GM21360 (cell line): ENCODE data around the gene DSCAML1.

Experiments
- ATAC-seq: cut with Tn5 transposase; IDR thresholded peaks from one replicate; pipeline ENCODE4 v1.9.1; 2021; ENCODE audit warnings: mild to moderate bottlenecking, moderate library complexity; ENCODE audit not compliant: unreplicated experiment

The DSCAML1 gene

DNA sequence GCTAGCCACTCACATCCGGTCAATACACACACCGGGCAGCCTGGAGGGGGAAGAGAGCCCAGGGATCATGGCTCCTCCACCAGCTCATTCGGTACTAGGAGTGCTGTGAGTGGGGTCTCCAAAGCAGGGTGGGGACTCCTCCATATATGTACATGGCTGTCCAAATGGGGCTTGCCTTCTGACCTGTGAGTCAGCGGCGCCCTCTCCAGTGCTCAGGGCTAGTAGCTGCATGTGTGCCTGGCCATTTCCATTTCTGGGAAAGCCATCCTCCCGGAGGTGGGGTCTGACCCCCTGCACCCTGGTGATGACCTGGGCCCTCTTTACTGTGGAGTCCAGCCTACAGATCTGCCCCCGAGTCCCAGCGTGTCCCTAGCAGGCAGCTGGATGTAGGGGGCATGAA lies 287.5 kb downstream of the DSCAML1 start:
- no peak for ATAC-seq

DNA sequence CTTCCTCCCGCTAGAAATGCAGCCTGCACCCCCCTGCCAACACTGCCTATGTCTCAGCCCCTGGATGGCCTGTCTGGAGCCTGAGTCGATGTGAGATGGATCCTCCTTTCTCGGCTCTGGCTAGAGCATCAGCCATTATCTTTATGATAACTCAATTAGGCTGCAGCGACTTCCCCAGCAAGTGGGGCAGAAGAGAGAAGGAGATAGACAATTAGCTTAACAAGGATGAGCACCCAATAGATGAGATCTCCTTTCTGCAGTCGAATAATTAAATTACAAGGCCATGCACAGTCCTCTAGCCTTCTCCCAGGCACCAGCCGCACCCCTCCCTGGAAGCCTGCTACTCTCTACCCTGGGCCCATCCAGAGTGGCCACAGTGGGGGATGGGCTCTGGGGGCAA lies 290.0 kb downstream of the DSCAML1 start:
- no peak for ATAC-seq

DNA sequence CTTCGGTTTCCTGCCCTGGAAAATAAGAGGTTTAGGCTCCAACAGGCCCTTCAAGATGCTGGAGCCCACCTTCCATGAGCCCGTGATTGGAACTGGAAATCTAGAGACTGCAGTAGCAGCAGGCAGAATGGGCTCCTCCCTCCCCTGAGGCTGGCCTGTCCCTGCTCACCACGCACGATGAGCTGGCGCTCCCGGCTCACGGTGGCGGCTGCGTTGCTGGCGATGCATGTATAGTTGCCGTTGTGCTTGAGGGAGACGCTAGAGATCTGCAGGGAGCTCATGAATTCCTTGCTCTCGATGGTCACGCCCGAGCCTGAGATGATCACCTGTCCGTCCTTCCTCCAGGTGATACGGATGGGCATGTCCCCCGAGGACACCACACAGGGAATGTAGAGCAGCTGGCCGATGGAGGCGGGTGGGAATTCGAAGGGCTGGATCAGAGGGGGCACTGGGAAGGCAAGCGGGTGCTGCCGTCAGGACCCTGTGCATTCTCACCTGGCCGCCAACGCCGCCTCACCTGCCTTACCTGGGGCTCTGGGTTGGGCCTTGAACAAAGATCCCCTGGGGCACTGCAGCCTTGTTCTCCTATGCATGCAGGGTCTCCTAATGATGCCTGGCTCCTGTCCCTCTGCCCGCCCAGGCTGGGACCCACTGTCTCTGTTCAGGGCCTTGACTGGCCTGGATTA lies 291.6 kb downstream of the DSCAML1 start:
- no peak for ATAC-seq

DNA sequence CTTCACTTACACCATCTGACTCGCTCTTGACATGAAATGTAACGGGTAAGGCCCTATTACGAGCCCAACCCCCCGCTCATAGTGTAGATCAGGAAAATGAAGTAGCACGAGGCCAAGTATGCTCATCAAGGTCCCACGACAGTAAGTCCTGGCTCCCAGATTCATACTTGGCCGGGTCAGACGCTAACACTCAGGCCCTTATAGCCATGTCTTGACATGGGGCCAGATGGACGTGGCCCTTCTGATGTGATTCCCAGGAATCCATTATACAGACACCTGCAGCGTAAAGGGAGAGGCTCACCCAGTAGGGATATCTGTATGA lies 294.3 kb downstream of the DSCAML1 start:
- no peak for ATAC-seq

DNA sequence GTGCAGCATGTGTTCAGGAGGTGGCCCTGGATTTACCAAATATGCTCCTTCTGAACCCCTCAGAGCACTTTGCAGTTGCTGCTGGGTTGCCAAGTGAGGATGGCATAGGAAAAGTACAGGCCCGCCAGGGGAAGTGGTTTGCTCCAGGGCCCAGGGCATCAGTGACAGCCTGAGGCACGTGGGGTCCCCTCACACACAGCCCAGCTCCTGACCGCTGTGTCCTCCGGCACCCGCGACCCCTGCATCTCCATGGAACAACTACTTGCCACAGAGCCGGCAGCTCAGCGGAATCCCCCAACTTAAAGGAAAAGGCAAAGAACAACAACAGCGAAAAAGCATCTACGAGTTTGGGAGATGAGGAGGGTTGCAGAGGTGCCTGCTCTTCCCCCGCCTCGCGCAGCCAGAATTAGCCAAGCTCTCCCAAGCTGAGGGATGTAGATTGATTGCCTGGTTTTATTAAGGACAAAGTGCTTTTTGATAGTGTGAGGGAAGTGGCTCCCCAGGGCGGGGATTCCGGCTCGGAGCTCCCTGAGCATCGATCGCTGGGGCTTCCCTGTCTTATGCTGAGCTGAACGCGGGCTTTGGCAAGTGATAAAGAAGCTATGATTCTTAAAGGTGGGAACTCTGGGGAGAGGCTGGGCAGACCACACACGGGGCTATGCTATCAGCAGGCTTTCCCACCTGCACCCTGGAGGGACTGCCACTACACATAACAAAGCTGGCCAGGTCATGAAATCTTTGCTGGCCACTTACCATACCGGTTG lies 294.8 kb downstream of the DSCAML1 start:
- ATAC-seq: no peak

DNA sequence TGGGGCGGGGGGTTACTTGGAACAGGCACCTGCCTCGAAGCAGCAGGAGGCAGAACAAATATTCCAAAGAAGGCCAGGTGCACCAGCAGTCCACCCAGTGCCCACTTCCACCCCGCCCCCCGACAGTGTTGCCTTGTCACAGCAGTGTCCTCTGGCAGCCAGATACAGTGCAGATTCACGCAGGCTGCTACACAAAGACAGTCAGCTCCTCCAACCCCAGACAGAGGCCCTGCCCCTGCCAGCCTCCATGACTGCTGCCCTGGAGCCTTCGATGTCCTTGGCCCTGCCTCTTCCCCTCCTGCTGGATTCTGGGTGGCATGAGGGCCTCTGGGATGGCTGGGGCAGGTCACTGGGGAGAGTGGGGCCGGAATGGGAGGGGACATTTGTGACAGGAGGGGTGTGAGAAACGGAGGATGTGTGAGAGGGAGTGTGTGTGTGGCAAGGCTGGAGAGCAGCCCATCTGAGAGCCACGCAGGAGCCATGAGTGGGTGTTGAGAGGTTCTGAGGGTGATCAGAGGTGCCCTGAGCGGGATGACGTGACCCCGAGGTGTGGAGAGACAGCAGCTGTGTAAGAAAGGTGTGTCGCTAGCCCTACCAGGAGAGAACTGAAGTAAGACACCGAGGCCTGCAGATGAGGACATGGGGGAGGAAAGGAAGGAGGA lies 295.6 kb downstream of the DSCAML1 start:
- ATAC-seq: no peak

DNA sequence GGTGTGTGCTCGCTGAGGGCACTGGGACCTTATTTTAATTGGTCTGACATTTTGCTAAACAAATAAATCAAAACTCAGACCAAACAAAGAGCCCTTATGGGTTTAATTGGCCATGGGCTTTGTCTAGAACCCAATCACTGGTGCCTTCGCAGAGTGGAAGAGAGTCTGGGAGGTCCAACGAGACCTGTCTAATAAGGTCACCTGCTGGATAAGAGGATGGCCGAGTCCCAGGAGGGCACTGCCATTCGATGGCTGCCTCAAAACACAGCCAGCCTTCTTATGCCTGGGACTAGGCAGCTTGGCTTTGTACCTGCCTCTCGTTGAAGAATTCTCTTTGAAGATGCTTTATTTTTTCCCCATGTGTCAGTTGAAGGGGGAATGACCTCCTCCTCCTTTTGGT lies 298.2 kb downstream of the DSCAML1 start:
- no peak for ATAC-seq

DNA sequence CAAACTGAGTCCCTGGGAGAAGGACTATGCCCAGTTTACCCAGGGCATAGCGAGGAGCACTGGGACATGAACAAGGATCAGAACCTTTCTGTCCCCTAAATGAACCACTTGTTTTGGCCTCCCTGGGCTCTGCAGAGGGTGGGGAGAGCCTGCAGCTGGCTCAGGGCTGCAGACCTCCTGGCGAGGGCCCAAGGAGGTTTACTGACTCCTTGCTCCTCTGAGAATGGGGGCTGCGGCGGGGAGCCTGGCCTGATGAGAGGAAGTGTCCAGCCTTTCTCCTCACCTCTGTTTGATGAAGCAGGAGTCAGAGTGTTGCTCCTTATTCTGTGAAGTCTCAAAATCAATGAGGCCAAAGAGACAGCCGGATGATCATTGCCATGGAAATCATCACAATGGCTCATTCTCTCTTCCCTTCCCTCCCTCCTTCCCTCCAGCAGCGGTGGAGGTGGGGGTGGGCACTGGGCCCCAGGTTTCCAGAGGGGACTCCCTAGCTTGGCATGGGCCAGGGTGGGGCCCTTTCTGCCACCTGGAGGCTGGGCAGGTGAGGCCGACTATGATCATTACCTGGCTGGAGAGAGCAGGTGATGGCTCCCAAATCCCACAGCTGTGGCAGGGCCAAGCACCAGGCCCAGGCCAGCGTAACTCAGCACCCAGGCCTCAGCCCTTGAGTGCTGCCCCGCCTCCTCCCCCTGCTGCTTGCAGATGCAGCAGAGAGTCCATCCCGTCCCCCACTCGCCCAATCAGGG lies 299.6 kb downstream of the DSCAML1 start:
- no peak for ATAC-seq

DNA sequence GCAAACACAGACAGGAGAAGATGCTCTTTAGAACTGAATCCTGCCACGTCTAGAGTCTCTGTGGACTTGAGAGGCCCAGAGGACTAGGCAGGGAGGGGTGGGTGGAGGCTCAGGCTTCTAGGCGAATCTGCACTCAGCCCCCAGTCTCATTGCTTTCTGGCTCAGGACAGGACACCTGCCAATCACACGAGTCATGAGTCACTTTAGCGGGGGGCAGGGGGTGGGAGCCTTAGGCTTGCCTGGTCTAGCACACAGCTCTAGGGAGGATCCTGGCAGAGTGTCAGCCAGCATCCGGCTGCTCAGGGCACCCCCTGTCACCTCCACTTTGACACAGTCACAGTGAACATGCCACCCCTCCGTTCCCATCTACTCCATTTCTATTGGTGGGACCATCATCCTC lies 301.7 kb downstream of the DSCAML1 start:
- ATAC-seq: no peak

DNA sequence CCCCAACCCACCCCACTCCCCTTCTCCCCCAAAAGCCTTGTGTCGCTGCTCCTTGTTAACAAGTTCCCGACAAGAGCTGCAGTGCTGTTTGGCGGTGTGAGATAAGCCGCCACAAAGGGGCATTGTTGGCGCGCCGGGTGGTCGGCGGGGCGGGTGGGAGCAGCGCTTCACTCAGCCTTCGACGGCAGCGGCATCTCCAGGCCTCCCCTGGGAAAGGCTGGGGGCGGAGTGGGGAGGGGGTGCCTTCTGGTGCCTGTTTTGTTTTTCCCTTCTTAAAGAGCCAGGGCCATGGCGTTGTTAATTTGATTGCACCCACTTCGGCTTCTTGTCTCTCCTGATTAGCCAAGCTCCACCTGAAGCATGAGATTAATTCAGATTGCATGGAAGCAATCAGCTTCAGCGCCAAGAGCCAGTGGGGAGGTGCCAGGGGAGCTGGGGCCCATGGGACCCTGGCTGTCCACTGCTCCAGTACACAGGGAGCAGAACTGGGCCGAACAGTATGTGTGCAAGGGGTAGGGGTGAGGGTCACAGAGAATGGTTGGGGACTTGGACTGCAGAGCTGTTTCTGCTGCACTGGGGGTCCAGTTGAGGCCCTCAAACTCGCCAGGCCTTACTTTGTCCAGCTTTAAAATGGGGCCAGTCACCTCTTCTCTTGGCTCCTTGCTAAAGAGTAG lies 304.3 kb downstream of the DSCAML1 start:
- ATAC-seq: no peak

DNA sequence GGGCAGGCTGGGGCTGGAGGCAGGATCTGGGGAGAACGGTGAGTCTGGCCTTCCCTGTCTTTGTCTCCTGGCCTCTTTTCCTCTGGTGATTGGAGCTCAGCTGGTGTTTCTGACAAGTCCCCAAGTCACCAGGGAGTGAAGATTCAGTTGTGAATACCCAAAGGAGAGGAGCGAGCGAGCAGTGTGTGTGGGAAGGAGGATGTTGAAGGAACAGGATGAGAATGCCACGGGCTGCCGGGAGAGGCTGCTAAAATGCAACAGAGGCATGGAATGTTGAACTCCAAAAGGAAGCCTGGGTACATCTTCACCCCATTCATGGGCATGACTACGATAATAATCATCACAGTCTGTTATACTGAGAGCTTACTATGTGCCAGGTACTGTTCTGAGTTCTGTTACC lies 306.1 kb downstream of the DSCAML1 start:
- no peak for ATAC-seq

DNA sequence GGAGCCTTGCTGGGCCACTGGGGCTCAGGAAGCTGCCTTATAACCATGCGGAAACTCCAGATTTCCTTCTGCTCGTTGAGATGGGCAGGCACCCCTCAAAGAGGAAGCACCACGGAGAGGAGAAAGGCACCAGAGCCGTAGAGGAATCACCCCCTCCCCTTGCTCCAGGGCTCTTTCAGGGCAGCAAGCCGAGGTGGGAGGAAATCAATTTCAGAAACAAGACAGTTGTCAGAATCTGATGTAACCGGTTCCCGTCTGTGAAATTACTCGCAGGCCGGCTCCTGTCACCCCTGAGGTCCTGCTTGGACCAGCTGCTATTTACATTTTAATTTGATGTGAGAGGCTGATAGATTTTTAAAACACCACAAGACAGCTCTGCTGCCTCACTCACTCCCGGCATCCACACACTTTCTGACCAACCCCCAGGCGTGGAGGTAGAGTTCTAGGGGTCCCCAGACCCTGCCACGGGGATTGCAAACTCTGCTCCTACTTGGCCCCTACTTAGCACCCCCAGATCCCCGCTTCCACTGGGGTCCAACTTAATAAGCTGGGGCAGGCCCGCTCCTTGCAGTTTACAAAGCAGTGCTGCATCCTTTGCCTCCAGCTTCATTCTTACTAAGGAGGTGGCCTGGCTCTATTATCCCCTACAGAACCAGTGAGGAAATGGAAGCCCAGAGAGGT lies 306.9 kb downstream of the DSCAML1 start:
- ATAC-seq: no peak

DNA sequence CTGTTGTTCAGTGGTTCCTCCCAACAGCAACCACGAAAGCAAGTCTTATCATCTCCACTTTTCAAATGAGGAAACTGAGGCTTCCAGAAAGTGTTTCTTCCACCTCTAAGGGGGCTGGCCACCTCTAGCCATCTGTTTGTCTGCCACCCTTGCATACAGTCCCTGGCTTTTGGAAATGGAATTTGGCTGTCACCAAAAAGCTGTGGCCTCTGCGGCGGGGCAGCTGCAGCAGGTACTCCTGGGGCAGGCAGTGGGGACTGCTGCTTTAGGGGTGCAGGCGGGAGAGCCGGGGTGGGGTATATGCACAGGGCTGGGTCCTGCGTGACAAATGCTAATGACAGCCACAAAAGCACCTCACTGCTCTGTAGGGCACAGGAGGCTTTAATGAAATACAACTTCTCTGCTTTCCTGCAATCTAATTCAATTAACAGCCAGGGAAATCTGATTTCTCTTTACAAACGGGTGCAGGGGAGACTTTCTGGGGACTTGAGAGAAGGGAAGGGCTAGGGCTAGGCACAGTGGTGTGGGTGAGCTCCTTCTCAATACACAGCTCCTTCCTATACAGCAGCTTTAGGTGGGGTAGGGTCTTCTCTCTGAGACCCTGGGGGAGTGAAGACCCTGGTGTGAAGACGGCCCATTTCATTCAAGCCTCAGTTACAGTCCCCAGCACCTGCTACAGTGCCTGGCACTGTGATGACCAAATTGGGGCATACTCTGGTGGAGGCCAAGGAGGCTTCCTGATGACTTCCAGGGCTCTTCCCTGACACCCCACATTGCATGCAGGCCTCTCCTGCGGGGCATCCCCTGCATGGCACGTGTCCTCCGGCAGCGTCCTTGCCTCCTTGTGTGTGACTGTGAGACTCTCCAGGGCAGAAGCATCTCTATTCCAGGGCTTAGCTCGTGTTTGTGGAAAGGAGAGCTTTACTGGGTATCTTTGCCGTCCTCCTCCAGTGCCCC lies 307.7 kb downstream of the DSCAML1 start:
- ATAC-seq: no peak

DNA sequence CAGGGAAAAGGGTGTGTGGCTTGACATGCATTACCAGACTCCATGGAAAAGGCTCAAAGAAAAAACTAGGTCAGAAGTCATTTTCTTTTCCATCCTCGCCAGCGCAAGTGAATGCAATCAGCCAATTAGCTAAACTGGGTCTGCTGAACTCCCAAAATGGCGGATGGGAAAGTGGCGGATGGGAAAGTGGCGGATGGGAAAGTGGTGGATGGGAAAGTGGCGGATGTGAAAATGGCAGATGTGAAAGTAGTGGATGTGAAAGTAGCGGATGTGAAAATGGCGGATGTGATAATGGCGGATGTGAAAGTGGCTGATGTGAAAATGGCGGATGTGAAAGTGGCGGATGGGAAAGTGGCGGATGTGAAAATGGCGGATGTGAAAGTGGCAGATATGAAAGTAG lies 311.0 kb downstream of the DSCAML1 start:
- ATAC-seq: no peak

DNA sequence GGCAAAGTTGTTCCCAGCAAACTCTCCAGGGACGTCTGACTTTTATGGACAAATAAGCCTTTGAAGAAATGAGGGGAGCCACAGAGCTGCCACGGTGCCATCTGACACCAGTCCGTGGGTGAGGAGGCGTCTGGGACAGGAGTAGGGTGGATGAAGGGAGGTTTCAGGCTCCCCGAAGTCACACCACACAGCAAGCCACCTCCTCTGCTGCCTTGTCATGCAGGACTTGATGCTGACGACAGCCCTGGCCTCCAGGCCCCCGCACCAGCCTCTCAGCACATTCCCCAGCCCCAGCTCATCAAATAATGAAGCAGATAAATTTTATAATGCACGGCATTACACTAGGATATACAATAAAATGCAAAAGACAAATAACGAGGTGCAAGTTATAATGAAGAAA lies 312.9 kb downstream of the DSCAML1 start:
- no peak for ATAC-seq

DNA sequence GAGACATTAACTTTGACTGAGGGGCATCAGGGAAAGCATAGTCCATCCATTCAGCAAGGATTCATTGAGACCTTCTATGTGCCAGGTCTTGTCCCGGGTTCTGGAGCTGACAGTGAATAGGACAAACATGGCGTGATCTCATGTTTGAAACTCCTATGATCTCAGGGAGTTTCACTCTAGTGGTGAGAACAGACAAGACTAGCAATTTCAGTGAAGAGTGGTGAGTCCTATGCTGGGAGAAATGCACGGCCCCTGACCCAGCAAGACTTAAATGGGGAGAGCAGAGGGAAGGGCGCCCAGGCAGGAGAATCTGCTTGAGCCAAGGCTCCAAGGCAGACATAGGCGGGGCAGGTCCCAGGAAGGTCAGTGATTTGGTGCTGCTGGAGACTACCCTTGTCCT lies 313.6 kb downstream of the DSCAML1 start:
- ATAC-seq: no peak

DNA sequence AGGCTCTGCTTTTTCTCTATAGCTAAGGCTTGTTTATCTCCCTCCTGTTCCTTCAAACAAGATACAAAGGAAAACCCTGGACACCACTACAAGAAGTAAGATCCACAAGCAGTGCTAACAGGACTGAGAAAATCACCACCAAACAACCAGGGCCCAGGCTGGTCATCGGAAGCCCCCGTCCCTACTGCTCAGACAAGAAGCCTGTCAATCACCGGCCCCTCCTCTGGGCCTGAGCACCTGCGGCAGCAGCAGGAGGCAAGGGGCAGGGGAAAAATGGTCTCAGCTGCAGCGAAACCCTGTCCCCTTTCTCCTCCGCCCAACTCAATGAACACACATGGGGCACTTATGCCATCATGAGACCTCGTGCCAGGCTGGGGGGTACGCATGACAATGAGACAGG lies 314.1 kb downstream of the DSCAML1 start:
- ATAC-seq: no peak

DNA sequence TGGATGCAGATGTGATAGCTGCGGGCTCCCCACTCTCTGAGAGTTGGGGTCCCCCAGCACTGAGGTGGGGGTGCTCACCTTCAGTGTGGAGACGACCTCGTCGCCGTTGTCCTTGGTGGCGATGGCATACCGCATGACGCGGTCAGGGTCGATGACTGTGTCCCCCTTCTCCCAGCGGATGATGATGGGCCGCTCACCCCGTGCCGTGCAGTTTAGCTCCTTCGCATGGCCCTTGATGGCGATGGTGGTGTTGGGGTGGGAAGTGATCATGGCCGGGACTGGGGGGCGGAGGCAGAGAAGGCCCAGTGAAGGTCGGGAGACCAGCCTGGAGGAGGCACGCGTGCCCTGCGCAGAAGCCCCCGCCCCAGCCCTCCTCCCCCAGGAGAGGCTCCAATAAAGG lies 315.1 kb downstream of the DSCAML1 start:
- ATAC-seq: no peak

DNA sequence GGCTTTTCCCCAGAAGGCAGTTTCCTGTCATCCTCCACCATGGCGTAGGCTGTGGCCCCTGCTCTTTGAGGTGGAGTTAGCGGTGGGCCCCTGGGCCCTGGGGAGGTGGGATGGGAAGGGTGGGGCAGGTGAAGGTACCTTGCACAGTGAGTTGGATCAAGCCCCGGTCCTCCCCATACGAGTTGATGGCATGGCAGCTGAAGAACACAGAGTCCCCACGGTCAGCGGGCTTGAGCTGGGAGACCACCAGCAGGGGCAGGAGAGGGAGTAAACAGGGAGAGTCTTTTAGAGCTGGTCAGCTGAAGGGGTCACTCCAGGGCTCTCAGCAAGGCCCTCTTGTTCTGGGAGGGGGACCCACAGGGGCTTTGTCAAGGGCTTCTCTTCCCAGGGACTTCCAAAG lies 316.0 kb downstream of the DSCAML1 start:
- ATAC-seq: no peak
